Hematopoietic multipotent progenitor cell treated with erythropoietin and hydrocortisone succinate and interleukin-3 and kit ligand, for 8 days (in vitro differentiated cells): Measurements from ENCODE around the gene KRTCAP2.
"Not testable (repeated sequence)": the region's sequence is repeated elsewhere in the genome, so short reads cannot be mapped to it uniquely, and the experiment has no call there.

Source experiments
- DNase-seq: peaks from one replicate; pipeline ENCODE4 v3.0.0-alpha.2; 2015

KRTCAP2 gene

DNA sequence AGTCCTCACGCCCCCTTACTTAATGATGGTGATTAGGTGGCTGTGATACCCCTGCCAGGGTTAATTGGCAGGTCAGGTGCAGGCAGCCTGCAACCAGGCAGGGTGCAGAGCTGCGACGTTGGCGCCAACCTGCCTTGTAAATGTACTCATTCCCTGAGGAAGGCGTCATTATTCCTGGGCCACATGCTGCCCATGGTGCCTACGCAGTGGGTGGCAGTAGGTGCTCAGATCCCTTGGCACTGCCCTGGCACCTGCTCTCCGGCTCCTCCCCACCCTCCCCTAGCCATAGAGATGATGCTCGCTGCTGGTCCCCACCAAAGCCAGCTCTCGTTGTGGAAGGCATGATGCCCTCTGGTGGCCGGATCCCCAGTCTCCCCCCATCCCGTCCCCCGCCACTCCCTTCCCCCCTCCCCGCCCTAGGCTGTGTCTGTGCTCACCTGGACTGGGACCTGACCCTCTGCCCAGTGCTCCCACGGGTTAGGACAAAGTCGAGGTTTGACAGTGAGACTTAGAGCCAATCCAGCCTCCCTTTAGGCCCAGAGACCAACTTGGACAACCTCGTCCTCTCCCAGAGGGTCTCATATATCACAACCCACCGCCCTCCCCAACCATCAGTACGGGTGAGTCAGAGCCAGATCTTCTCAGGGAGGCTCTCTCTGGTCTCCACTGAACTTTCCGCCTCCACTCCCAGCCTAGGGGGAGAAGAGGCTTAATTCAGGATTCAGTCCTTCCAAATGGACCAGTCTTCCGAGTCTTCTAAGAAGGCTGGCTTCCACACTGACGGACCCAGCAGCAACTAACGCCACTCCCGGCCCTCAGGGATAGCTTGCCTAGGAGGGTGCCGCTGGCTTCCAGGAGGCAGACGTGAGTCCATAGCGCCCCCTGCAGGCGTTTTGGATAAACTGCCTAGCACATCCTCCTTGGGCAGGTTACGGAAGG, 5.7 kb downstream of the KRTCAP2 start:
- DNase-seq, result peak; percentile 91

DNA sequence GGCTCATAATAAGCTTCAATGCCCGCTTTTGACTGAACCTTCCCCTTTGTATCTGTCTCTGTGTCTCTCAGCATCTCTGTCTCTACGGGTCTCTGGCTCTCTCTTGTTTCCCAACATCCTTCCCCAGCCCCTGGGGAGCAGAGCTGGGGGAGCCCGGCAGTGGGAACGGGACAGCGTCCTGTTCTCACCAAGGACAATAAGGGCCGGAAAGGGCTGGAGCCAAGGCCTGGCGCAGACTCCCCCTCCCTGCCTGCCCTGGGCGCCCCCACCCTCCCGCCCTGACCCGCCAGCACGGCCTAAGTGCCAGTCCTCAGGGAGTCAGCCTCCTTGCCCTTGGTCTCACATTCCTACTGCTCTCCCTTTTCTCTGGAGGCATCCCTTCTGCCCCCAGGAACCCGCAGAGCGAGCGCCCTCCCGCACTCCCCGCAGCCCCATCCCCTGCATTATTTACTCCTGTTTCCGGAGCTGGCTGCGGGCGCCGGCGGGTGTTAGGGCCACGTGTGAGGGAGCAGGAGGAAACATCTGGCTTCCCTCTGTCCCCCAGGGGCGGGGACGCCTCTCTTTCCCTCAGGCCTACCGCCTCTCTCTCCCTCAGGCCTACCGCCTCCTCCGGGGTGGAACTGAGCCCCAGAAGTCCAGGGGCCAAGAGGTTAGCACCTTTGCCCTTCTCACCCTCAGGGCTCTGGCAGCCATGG, 6.5 kb downstream of the KRTCAP2 start:
- DNase-seq, result no peak

DNA sequence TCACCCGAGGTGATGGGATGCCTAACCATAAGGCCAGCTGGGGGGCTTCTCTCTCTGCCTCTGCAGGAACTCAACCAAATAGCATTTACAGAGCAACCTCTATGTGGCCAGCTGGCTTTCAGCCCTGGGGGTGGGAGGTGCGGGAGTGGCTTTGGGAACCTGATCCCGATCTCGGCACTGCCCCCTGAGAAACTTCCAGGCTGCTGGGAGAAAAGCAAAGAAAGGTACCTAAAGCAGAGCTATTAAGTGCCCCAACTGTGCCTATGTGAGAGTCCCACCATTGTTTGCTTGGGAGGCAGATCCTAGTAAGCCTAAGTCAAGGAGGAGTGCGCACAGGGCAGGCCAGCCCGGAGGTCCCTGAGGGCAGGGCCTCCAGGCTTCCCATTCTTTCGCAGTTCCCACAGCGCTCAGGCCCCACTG, 7.0 kb downstream of the KRTCAP2 start:
- DNase-seq, result no peak

DNA sequence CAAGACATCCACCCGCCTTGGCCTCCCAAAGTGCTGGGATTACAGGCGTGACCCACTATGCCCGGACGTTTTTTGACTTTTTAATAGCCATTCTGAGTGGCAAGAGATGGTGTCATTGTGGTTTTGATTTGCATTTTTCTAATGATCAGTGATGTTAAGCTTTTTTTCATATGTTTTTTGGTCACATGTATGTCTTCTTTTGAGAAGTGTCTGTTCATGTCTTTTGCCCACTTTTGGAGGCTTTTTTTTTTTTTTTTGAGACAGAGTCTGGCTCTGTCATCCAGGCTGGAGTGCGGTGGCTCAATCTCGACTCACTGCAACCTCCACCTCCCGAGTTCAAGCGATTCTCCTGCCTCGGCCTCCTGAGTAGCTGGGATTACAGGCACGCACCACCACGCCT, 8.5 kb downstream of the KRTCAP2 start:
- not testable (repeated sequence) for DNase-seq

DNA sequence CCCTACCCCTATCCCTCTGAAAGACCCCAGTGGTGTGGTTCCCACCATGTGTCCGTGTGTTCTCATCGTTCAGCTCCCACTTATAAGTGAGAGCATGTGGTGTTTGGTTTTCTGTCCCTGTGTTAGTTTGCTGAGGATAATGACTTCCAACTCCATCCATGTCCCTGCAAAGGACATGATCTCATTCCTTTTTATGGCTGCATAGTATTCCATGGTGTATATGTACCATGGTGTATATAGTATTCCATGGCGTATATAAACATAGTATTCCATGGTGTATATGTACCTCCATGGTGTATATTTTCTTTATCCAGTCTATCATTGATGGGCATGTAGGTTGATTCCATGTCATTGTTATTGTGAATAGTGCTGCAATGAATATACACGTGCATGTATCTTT, 9.3 kb downstream of the KRTCAP2 start:
- DNase-seq, result not testable (repeated sequence)

DNA sequence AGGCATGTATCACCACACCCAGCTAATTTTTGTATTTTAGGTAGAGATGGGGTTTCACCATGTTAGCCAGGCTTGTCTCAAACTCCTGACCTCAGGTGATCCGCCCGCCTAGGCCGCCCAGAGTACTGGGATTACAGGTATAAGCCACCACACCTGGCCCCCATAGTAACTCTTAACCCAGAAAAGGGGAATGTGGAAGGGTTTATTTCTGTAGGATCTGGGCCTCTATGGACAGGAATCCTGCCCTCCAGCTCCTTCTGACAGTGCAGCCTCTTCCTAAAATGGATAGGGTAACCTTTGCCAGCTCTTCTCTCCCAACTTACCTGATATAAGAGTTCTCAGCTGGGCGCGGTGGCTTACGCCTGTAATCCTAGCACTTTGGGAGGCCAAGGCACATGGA, 10.5 kb downstream of the KRTCAP2 start:
- DNase-seq, result not testable (repeated sequence)

DNA sequence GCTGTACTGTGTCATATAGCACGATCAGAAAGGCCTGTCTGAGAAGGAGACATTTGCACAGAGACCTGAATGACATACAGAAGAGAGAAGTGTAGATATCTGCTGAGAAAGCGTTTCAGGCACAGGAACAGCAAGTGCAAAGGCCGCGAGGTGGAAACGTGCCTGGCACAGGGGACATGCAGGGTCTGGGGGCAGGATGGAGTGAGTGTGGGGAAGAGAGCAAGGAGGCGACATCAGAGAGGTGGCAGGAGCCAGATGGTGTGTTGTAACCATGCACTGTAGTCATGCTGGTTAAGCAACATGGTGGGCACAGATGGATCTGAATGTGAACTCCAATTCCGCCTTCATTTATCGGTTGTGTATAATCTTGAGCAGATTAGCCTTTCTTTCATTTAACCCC, 13.0 kb downstream of the KRTCAP2 start:
- DNase-seq, result no peak

DNA sequence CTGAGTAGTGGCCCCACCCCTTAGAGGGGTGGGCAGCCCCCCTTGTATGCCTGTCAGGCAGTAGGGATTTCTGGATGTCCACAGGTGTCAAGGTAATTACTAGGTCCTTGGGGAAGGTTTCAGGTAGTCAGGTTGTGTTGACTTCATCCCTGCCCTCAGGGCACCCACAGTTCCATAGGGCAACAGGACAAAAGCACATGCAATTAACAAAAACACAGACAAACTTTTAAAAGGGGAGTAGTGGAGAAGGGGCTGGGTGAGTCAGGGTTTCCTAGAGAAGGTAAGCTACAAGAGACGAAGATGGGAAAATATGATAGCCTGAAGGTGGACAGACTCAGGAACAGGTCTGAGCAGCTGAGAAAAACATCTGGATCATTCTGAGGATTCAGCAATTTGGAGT, 14.1 kb downstream of the KRTCAP2 start:
- DNase-seq, result no peak

DNA sequence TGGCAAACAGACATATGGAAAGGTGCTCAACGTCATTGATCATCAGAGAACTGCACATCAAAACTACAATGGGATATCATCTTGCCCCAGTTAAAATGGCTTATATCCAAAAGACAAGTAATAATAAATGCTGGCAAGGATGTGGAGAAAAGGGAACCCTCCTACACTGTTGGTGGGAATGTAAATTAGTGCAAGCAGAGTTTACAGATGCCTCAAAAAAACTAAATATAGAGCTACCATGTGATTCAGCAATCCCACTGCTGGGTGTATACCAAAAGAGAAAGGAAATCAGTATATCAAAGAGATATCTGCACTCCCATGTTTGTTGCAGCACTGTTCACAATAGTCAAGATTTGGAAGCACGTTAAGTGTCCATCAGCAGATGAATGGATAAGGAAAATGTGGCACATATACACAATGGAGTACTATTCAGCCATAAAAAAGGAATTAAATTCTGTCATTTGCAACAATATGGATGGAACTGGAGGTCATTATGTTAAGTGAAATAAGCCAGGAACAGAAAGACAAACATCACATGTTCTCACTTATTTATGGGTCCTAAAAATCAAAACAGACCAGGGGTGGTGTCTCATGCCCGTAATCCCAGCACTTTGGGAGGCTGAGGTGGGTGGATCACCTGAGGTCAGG, 17.0 kb downstream of the KRTCAP2 start:
- not testable (repeated sequence) for DNase-seq

DNA sequence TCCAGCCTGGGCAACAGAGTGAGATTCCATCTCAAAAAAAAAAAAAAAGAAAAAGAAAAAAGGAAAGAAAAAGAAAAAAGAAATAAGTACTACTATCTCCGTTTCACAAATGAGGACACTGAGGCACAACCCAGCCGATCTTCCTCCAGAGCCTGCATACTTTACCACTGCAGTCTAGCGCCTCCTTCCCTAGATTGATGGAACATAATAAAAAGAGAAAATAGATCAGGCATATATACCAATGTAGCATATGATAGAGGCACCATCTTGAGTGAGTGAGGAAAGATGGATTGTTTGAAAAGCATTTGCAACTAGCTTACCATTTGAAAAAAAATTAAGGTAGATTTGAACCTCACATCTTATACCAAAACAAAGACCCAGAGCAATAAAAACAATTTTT, 27.6 kb downstream of the KRTCAP2 start:
- no peak for DNase-seq

DNA sequence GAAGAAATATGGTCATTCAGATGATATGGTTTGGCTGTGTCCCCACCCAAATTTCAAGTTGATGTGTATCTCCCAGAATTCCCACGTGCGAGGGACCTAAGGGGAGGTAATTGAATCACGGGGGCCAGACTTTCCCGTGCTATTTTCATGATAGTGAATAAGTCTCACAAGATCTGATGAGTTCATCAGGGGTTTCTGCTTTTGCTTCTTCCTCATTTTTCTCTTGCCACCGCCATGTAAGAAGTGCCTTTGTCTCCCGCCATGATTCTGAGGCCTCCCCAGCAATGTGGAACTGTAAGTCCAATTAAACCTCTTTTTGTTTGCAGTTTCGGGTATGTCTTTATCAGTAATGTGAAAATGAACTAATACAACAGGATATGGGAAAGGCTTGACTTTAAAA, 31.4 kb downstream of the KRTCAP2 start:
- DNase-seq, result no peak

DNA sequence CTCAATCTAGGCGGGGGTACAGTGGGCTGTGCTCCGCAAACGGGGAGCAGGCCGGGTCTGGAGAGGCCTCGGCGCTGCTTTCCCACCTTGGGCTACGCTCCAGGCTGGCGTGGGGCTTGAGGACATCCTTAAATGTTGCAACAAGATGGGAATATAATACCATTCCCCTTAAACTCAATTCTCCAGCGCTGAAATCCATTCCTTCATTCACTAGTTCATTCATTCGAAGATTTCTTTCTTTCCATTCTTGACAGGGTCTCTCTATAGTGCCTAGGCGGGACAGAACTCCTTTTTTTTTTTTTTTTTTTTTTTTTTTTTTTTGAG, 32.5 kb downstream of the KRTCAP2 start:
- DNase-seq, result no peak

DNA sequence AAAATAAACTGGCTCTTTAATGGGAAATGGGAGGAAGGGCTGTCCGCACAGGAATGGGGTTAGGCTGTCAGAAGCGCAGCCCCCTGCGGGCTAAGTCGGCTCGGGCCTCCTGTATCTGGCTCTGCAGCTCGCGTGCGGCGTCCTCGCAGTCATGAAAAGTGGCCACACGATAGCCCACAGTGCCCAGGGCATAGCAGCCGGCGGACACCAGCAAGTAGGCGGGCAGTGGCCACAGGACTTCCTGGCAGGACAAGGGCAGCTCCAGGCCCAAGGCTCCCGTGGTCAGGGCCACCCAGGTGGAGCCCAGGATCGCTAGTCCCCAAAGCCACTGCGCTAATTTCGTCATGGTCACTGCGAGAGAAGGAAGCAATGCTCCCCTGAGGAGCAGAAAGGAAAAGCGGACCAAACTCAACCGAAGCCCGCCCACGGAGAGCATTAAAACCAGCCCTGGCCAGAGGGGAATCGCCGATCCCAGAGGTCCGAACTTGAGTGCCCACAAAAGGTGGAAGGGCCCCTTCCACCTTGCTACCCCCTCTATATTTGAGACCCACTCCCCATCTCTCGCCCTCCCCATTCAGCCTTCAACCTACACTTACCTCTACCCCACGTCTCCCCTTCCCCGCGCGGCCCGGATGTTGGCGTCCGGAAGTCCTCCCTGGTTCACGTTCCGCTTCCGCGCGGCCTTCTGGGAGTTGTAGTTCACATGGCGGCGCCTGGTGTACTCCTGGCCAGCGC, 33.0 kb downstream of the KRTCAP2 start, which contains the start of gene DPM3:
DPM3 (minus strand) TSS at position 637 of the 735 bp plus-strand sequence; CDS start at position 346, 291 bp downstream.
- peak; percentile 91 for DNase-seq

DNA sequence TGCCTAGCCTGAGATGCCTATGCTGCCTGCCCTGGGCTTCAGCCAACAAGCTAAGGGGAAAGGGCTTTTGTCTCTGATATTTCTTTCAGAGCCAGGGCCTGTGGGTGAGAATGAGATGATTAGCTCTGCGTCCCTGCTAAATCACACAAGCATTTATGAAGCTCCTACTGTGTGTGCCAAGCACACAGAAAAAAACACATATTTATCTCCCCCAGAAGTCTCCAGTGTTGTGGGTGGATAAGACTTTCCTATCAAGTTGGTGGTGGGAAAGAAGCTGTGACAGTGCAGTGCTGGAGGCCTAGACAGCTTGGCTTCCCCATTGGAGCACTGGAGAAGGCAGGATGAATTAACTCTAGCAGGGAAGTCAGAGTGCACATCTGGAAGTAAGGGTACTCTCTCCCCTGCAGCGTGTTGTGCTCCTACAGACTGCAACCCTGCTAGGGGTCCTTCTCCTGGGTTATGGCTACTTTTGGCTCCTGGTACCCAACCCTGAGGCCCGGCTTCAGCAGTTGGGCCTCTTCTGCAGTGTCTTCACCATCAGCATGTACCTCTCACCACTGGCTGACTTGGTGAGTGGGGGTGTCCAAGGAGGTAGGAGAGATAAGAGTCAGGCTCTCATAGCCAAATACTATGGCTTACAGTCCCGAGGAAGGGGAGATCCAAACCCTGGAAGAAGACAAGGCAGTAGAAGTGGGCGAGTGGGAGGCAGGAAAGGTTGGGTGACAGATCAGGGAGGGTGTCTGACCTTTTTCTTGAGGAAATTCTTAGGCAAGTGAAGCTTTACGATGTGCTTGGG, 35.8 kb downstream of the KRTCAP2 start:
- peak; percentile 78 for DNase-seq

DNA sequence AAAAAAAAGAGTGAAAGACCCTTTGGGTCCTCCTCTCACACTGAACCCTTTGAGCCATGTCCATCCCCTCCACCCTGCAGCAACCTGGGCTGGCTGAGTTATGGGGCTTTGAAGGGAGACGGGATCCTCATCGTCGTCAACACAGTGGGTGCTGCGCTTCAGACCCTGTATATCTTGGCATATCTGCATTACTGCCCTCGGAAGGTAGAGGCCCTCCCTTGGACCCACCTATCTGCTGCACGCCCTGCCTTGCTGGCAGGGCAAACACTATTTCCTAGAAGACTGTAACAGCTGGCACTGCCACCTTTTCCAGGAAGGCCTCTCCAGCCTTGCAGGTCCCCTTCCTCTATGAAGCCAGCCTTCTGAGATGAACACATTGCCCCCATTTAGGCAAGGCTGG, 36.4 kb downstream of the KRTCAP2 start:
- DNase-seq, result peak; percentile 92

DNA sequence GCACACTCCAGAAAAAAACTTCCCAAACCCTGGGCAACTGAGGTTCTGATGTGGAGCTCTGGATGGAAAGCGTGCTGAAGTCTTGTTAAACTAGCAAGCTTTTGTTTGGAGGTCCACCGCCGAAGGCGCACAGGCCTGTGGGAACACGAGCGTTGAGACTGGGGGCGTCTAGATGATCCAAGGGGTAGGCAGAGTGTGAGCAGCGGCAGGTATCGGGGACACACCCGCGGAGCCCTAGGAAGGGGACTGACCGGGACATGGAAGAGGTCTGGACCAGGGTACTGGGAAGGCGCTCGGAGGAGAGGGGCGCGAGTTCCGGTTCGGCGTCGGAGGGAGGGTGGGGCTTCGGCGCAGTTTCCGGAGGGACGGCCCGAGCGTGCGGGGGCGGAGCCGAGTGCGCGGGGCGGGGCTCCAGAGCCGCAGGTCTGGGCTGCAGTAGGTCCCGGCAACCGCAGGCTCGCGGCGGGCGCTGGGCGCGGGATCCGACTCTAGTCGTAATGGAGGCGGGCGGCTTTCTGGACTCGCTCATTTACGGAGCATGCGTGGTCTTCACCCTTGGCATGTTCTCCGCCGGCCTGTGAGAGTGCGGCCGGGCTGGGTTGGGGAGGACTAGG, 37.6 kb downstream of the KRTCAP2 start, which contains the start of gene SLC50A1:
SLC50A1 (plus strand) TSS at position 438 of the 614 bp plus-strand sequence; CDS start at position 498, 60 bp downstream.
- DNase-seq, result peak; percentile 89

DNA sequence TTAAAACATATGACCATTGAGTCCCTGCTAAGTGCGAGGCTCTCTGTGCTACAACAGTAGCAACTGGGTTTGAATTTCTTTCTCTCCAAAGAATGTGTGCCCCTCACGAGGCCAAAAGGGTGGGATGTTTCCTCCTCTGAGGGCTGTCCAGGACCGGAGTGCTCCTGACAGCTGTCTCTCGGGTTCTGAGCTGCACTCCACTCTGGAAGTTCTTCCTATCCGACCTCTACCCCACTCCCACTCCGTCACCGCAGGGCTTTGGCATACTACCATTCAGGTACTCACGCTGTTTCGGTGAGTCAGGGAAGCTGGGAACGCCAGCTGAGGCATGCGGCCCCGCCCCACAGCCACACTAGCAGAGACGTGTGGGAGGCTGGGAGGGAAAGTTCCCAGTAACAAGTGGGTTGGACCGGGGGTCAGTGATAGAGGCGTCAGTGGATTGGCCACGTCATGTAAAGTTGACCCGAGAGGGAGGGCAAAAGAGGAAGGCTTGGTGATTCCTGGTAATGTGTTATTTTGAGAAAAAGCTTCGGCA, 38.2 kb downstream of the KRTCAP2 start:
- peak; percentile 87 for DNase-seq

DNA sequence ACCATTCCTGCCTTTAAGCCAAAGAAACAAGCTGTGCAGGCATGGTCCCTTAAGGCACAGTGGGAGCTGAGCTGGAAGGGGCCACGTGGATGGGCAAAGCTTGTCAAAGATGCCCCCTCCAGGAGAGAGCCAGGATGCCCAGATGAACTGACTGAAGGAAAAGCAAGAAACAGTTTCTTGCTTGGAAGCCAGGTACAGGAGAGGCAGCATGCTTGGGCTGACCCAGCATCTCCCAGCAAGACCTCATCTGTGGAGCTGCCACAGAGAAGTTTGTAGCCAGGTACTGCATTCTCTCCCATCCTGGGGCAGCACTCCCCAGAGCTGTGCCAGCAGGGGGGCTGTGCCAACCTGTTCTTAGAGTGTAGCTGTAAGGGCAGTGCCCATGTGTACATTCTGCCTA, 38.8 kb downstream of the KRTCAP2 start:
- no peak for DNase-seq

DNA sequence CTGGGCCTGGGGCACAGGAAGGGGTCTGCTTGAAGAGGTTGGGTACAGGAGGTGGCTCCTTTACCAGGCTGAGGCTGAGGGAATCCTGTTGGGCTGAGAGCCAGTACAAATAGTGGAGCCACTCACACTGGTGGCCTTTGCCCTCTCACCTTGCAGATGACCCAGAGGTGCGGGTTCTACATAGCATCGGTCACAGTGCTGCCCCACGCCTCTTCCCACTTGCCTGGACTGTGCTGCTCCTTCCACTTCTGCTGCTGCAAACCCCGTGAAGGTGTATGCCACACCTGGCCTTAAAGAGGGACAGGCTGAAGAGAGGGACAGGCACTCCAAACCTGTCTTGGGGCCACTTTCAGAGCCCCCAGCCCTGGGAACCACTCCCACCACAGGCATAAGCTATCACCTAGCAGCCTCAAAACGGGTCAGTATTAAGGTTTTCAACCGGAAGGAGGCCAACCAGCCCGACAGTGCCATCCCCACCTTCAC, 39.3 kb downstream of the KRTCAP2 start:
- DNase-seq, result no peak

DNA sequence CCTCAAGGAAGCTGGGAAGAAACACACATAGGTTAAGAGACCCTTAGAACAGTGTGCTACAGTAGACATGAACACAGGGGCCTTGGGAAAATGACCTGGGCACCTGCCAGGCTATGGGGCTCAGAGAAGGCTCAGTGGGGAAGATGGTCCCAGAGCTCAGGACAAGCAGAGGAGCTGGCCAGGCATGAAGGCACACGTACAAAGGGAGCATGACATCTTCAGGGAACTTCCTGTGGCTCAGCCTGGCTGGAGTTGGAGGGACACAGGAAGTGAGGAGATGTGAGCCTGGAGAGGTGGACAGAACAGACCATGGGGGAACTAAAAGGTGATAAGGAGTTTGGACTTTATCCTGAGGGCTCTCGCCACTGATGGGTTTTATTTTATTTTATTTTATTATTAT, 41.2 kb downstream of the KRTCAP2 start:
- no peak for DNase-seq

DNA sequence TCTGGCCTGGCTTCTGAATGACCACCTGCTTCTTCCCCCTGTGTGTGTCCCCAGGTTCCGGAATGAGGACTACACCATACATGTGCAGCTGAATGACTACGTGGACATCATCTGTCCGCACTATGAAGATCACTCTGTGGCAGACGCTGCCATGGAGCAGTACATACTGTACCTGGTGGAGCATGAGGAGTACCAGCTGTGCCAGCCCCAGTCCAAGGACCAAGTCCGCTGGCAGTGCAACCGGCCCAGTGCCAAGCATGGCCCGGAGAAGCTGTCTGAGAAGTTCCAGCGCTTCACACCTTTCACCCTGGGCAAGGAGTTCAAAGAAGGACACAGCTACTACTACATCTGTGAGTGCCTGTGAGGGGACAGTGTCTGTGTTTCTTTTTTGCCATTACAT, 41.8 kb downstream of the KRTCAP2 start:
- no peak for DNase-seq
